ENCODE data around the gene ZNF343. TPM values are rescaled to one million over a fixed set of nuclear protein-coding genes. Genes with fewer than 3 reads are reported as not detected.

The ZNF343 gene
- total and polyA plus RNA-seq, 2 of the 4 experiments (the other 2 are of a cell fraction) = 7.8 to 26.2 TPM

GRCh38 chr20:2541940-2542339 lies 33.2 kb upstream of the ZNF343 start:
- no peak for DNase-seq
- Histone ChIP-seq H3K4me3 (ENCODE audit: insufficient read depth, low read depth, low read length) (no peak overlapping the region), H4K91ac (ENCODE audit: insufficient read depth, low read depth, low read length) (no peak overlapping the region), H3K4me2 (ENCODE audit: low read depth, low read length) (no peak overlapping the region), H2AK5ac (ENCODE audit: low read depth, low read length) (no peak overlapping the region), H3K14ac (replicated peaks; ENCODE audit: low read depth, low read length) (no peak overlapping the region), H3K36me3 (ENCODE audit: control insufficient read depth, insufficient read depth, low read length) (no peaks in the 10 kb centered on the region), H2BK120ac (ENCODE audit: low read depth, low read length) (no peak overlapping the region), H3K9ac (ENCODE audit: low read depth, low read length) (no peak overlapping the region), H2AK9ac (replicated peaks; ENCODE audit: low read depth, low read length, poor library complexity) (no peak overlapping the region), H3K56ac (ENCODE audit: extremely low read depth, insufficient read depth, low read length) (no peak overlapping the region), H3K23ac (ENCODE audit: low read depth, low read length) (no peak overlapping the region), H3K27ac (ENCODE audit: insufficient read depth, low read length) (no peak overlapping the region), H3K9me1 (ENCODE audit: insufficient read depth, low read length) (no peaks in the 10 kb centered on the region), H3K79me1 (ENCODE audit: low read depth in 1 of 2, low read length in 2 of 2) (no peaks in the 10 kb centered on the region), H2AFZ (replicated peaks; ENCODE audit: low read length, poor library complexity) (no peak overlapping the region), H4K8ac (ENCODE audit: low read depth in 2 of 2, low read length in 2 of 2) (no peak overlapping the region), H3K18ac (ENCODE audit: low read depth, low read length) (no peak overlapping the region), H3K4ac (ENCODE audit: low read depth, low read length) (no peak overlapping the region), H2BK5ac (ENCODE audit: low read depth, low read length, poor library complexity, severe bottlenecking) (no peak overlapping the region), H2BK15ac (ENCODE audit: low read depth, low read length) (no peak overlapping the region), H4K20me1 (ENCODE audit: insufficient read depth, low read length) (no peaks in the 10 kb centered on the region), H3K27me3 (ENCODE audit: control insufficient read depth, insufficient read depth, low read length) (peaks cover 36% of the 10 kb centered on the region), H4K5ac (ENCODE audit: low read depth, low read length) (no peak overlapping the region), H3K4me1 (ENCODE audit: control insufficient read depth, insufficient read depth, low read length) (no peaks in the 10 kb centered on the region), H2BK20ac (ENCODE audit: low read depth, low read length) (no peak overlapping the region), H3K9me3 (ENCODE audit: control insufficient read depth, insufficient read depth, low read length) (no peaks in the 10 kb centered on the region)
- in situ Hi-C loops (cut with MboI; ENCODE audit: low sequenced_read_pairs) (no loop called here), intact Hi-C loops (cut with micrococcal nuclease) (no loop called here), dilution Hi-C loops (cut with HindIII; ENCODE audit: low sequenced_read_pairs, unreplicated experiment) (no loop called here)
- no CpG with 5 or more reads among the region's 2 CpGs for WGBS, 2 experiments (ENCODE audit: extremely low coverage in 2 of 2, insufficient read length in 1 of 2)
- POLR2A ChIA-PET (ENCODE audit: unreplicated experiment) = no interaction called here
- ATAC-seq (ENCODE audit: low read depth) = no peak
- no TSS peak for BruUV-seq (replicated peaks)
- no peak for TF ChIP-seq USF2 (IDR thresholded peaks at IDR 0.05; ENCODE audit: low read depth, low read length)
- no peak for TF ChIP-seq MAFK (IDR thresholded peaks at IDR 0.05; ENCODE audit: low read depth, low read length)
- TF ChIP-seq CHD1 (IDR thresholded peaks at IDR 0.05; ENCODE audit: low read depth, low read length) = no peak
- no peak for TF ChIP-seq CEBPB (IDR thresholded peaks at IDR 0.05; ENCODE audit: low read depth, low read length)
- TF ChIP-seq FOS (IDR thresholded peaks at IDR 0.05; ENCODE audit: low read depth, low read length) = no peak
- TF ChIP-seq MXI1 (IDR thresholded peaks at IDR 0.05; ENCODE audit: borderline replicate concordance, low read depth, low read length) = no peak
- no peak for TF ChIP-seq BHLHE40 (IDR thresholded peaks at IDR 0.05; ENCODE audit: low read depth, low read length)
- TF ChIP-seq POLR2A (IDR thresholded peaks at IDR 0.05; ENCODE audit: low read depth, low read length) = no peak
- no peak for TF ChIP-seq RCOR1 (IDR thresholded peaks at IDR 0.05; ENCODE audit: insufficient replicate concordance, low read length)
- CTCF ChIA-PET = interaction anchor here (0.6 kb wide), 1 partner anchor 1038 kb away, joined by 3 read pairs; no protein-coding TSS in a partner anchor

Measured in IMR-90 (cell line).